Esophagus (tissue), 2 donors: ENCODE data around the gene MUC12. TPM values are rescaled to one million over a fixed set of nuclear protein-coding genes. Genes with fewer than 3 reads are reported as not detected.

Source experiments
- H3K27ac ChIP-seq, 2 donors: one replicate each; pipeline ENCODE4 v1.5.1; 2013; ENCODE audit warnings: low read depth in 2 of 2, mild to moderate bottlenecking in 2 of 2, inconsistent platforms in 1 of 2, low read length in 1 of 2, moderate library complexity in 1 of 2
- H3K27me3 ChIP-seq, 2 donors: one replicate each; pipeline ENCODE4 v1.6.1; 2013; ENCODE audit warnings: low read length in 2 of 2, control low read depth in 1 of 2, mild to moderate bottlenecking in 1 of 2; ENCODE audit not compliant: insufficient read depth in 2 of 2, control insufficient read depth in 1 of 2
- H3K36me3 ChIP-seq, 2 donors: one replicate each; pipeline ENCODE4 v1.6.1; 2013; ENCODE audit warnings: low read length in 1 of 2; ENCODE audit not compliant: control insufficient read depth in 2 of 2, insufficient read depth in 2 of 2
- H3K4me1 ChIP-seq, 2 donors: one replicate each; pipeline ENCODE4 v1.6.1; 2013; ENCODE audit warnings: low read length in 1 of 2; ENCODE audit not compliant: control insufficient read depth in 2 of 2, insufficient read depth in 2 of 2
- H3K4me3 ChIP-seq, 2 donors: one replicate each; pipeline ENCODE4 v1.5.1; 2013; ENCODE audit warnings: low read length in 2 of 2, mild to moderate bottlenecking in 2 of 2, low read depth in 1 of 2, moderate library complexity in 1 of 2
- H3K9me3 ChIP-seq, 2 donors: one replicate each; pipeline ENCODE4 v1.6.1; 2013; ENCODE audit warnings: mild to moderate bottlenecking in 2 of 2, low read depth in 1 of 2, low read length in 1 of 2, moderate library complexity in 1 of 2; ENCODE audit not compliant: control insufficient read depth in 2 of 2, insufficient read depth in 1 of 2
- WGBS, 2 donors: extraction: QIAGEN DNeasy Blood & Tissue Kit; methylation state at CpG; one replicate each; pipeline ENCODE4 v1.1.7; 2013; 5-methylcytosine and 5-hydroxymethylcytosine counted together
- polyA plus RNA-seq, 2 donors: library from polyadenylated mRNA; stranded (reverse); fragments of 200-250 nt; gene quantifications; one replicate each; pipeline ENCODE4 v1.2.3, GENCODE V29; 2013
- donor health status: healthy with polysubstance abuse.
- donor health status: Bipolar disorder and iron deficiency.

The MUC12 gene
- polyA plus RNA-seq, 2 donors, result 0.13 to 0.28 TPM

GRCh38 chr7:100951888-100952560 lies 17.3 kb upstream of the MUC12 start:
- Histone ChIP-seq H3K4me1 (peaks cover 0 to 4% of the 10 kb centered on the region in 2 donors), H3K9me3 (peaks cover 0 to 2% of the 10 kb centered on the region in 2 donors), H3K27me3 (no peaks in the 10 kb centered on the region), H3K27ac (no peak overlapping the region), H3K4me3 (no peak overlapping the region), H3K36me3 (no peaks in the 10 kb centered on the region)
- 64 to 68% methylated on average over 15 of the region's 15 CpGs for WGBS, 2 donors

GRCh38 chr7:100952641-100953040 lies 16.7 kb upstream of the MUC12 start:
- H3K27ac ChIP-seq, result no peak overlapping the region
- 51 to 58% methylated on average over 2 of the region's 2 CpGs for WGBS, 2 donors
- no peaks in the 10 kb centered on the region for H3K36me3 ChIP-seq
- peaks cover 0 to 2% of the 10 kb centered on the region in 2 donors for H3K9me3 ChIP-seq
- H3K4me3 ChIP-seq, result no peak overlapping the region
- H3K4me1 ChIP-seq, result peaks cover 0 to 4% of the 10 kb centered on the region in 2 donors
- H3K27me3 ChIP-seq, result no peaks in the 10 kb centered on the region

GRCh38 chr7:100957832-100958421 lies 11.4 kb upstream of the MUC12 start:
- Histone ChIP-seq H3K27ac (no peak overlapping the region), H3K9me3 (peaks cover 0 to 2% of the 10 kb centered on the region in 2 donors), H3K27me3 (no peaks in the 10 kb centered on the region), H3K36me3 (no peaks in the 10 kb centered on the region), H3K4me3 (no peak overlapping the region), H3K4me1 (no peaks in the 10 kb centered on the region)
- 65 to 66% methylated on average over 12 of the region's 12 CpGs for WGBS, 2 donors

- 58 to 72% methylated on average over 2 of the region's 2 CpGs for WGBS, 2 donors
- Histone ChIP-seq H3K27ac (no peak overlapping the region), H3K4me3 (no peak overlapping the region), H3K36me3 (no peaks in the 10 kb centered on the region), H3K4me1 (no peaks in the 10 kb centered on the region), H3K27me3 (peaks cover 0 to 4% of the 10 kb centered on the region in 2 donors), H3K9me3 (no peaks in the 10 kb centered on the region)
Measured at GRCh38 chr7:100959894-100960293, 9.5 kb upstream of the MUC12 start.

GRCh38 chr7:100962537-100962936 lies 6.8 kb upstream of the MUC12 start:
- H3K4me1 ChIP-seq, result peaks cover 10 to 12% of the 10 kb centered on the region in 2 donors
- peaks cover 0 to 6% of the 10 kb centered on the region in 2 donors for H3K9me3 ChIP-seq
- no peak overlapping the region for H3K27ac ChIP-seq
- H3K27me3 ChIP-seq, result peaks cover 0 to 26% of the 10 kb centered on the region in 2 donors
- WGBS, 2 donors, result 80 to 85% methylated on average over 3 of the region's 3 CpGs
- no peak overlapping the region for H3K4me3 ChIP-seq
- no peaks in the 10 kb centered on the region for H3K36me3 ChIP-seq

GRCh38 chr7:100963386-100963785 lies 6.0 kb upstream of the MUC12 start:
- no peaks in the 10 kb centered on the region for H3K36me3 ChIP-seq
- 73 to 76% methylated on average over 12 of the region's 12 CpGs for WGBS, 2 donors
- peaks cover 10 to 12% of the 10 kb centered on the region in 2 donors for H3K4me1 ChIP-seq
- H3K27ac ChIP-seq, result no peak overlapping the region
- no peak overlapping the region for H3K4me3 ChIP-seq
- H3K27me3 ChIP-seq, result peaks cover 0 to 26% of the 10 kb centered on the region in 2 donors
- peaks cover 0 to 6% of the 10 kb centered on the region in 2 donors for H3K9me3 ChIP-seq

GRCh38 chr7:100963874-100964273 lies 5.5 kb upstream of the MUC12 start:
- 74 to 77% methylated on average over 8 of the region's 8 CpGs for WGBS, 2 donors
- peaks cover 0 to 30% of the 10 kb centered on the region in 2 donors for H3K27me3 ChIP-seq
- H3K4me3 ChIP-seq, result no peak overlapping the region
- no peak overlapping the region for H3K27ac ChIP-seq
- peaks cover 10 to 12% of the 10 kb centered on the region in 2 donors for H3K4me1 ChIP-seq
- H3K9me3 ChIP-seq, result peaks cover 0 to 6% of the 10 kb centered on the region in 2 donors
- H3K36me3 ChIP-seq, result no peaks in the 10 kb centered on the region

GRCh38 chr7:100964630-100965029 lies 4.7 kb upstream of the MUC12 start:
- peaks cover 0 to 30% of the 10 kb centered on the region in 2 donors for H3K27me3 ChIP-seq
- H3K9me3 ChIP-seq, result peaks cover 0 to 6% of the 10 kb centered on the region in 2 donors
- whole genome bisulfite sequencing, 2 donors, result 41 to 46% methylated on average over 7 of the region's 7 CpGs
- H3K4me1 ChIP-seq, result peaks cover 10 to 12% of the 10 kb centered on the region in 2 donors
- H3K4me3 ChIP-seq, result no peak overlapping the region
- H3K36me3 ChIP-seq, result no peaks in the 10 kb centered on the region
- no peak overlapping the region for H3K27ac ChIP-seq

- 25 to 27% methylated on average over 25 of the region's 25 CpGs for WGBS, 2 donors
- Histone ChIP-seq H3K4me1 (peaks cover 10 to 12% of the 10 kb centered on the region in 2 donors), H3K27ac (no peak overlapping the region), H3K27me3 (peaks cover 0 to 30% of the 10 kb centered on the region in 2 donors), H3K4me3 (no peak overlapping the region), H3K9me3 (peaks cover 0 to 6% of the 10 kb centered on the region in 2 donors), H3K36me3 (no peaks in the 10 kb centered on the region)
Measured at GRCh38 chr7:100965045-100965722, 4.2 kb upstream of the MUC12 start.
